ENCODE measurements around the gene GUK1.

GUK1 gene

GRCh38 chr1:228165372-228166169, 25.5 kb downstream of the GUK1 start, which contains the start of gene IBA57:
Gene IBA57 (plus strand): TSS chr1:228165804. CDS start chr1:228165817, 13 bp downstream.
- TF ChIP-seq EP300 (IDR thresholded peaks at IDR 0.05; ENCODE audit: borderline replicate concordance) (no peak), MAX (IDR thresholded peaks at IDR 0.05) (peak; percentile 40), RAD21 (IDR thresholded peaks at IDR 0.05; ENCODE audit: low read depth) (peak; percentile 33; the same call in 1 of the 2 replicates), EGR1 (IDR thresholded peaks at IDR 0.05) (0 out of 2 replicates have a peak, but pooled peaks have one; percentile 60), CEBPB (IDR thresholded peaks at IDR 0.05) (no peak), NFIC (IDR thresholded peaks at IDR 0.05) (no peak), YY1 (IDR thresholded peaks at IDR 0.05; ENCODE audit: low read depth) (peak; percentile 93), FOXM1 (IDR thresholded peaks at IDR 0.05; ENCODE audit: borderline replicate concordance, low read depth) (no peak), TAF1 (IDR thresholded peaks at IDR 0.05; ENCODE audit: low read depth) (peak; percentile 42; the same call in 1 of the 2 replicates), CREB1 (IDR thresholded peaks at IDR 0.05; ENCODE audit: low read depth) (peak; percentile 91), TEAD4 (IDR thresholded peaks at IDR 0.05) (no peak), ZBTB7A (IDR thresholded peaks at IDR 0.05; ENCODE audit: low read depth) (no peak), TCF12 (IDR thresholded peaks at IDR 0.05; ENCODE audit: low read depth) (no peak)
- TF ChIP-seq, protein P1, sequence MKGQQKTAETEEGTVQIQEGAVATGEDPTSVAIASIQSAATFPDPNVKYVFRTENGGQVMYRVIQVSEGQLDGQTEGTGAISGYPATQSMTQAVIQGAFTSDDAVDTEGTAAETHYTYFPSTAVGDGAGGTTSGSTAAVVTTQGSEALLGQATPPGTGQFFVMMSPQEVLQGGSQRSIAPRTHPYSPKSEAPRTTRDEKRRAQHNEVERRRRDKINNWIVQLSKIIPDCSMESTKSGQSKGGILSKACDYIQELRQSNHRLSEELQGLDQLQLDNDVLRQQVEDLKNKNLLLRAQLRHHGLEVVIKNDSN (IDR thresholded peaks at IDR 0.05), result 0 out of 2 replicates have a peak, but pooled peaks have one; percentile 9
- TF ChIP-seq, protein P2, sequence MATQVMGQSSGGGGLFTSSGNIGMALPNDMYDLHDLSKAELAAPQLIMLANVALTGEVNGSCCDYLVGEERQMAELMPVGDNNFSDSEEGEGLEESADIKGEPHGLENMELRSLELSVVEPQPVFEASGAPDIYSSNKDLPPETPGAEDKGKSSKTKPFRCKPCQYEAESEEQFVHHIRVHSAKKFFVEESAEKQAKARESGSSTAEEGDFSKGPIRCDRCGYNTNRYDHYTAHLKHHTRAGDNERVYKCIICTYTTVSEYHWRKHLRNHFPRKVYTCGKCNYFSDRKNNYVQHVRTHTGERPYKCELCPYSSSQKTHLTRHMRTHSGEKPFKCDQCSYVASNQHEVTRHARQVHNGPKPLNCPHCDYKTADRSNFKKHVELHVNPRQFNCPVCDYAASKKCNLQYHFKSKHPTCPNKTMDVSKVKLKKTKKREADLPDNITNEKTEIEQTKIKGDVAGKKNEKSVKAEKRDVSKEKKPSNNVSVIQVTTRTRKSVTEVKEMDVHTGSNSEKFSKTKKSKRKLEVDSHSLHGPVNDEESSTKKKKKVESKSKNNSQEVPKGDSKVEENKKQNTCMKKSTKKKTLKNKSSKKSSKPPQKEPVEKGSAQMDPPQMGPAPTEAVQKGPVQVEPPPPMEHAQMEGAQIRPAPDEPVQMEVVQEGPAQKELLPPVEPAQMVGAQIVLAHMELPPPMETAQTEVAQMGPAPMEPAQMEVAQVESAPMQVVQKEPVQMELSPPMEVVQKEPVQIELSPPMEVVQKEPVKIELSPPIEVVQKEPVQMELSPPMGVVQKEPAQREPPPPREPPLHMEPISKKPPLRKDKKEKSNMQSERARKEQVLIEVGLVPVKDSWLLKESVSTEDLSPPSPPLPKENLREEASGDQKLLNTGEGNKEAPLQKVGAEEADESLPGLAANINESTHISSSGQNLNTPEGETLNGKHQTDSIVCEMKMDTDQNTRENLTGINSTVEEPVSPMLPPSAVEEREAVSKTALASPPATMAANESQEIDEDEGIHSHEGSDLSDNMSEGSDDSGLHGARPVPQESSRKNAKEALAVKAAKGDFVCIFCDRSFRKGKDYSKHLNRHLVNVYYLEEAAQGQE (IDR thresholded peaks at IDR 0.05; ENCODE audit: low read depth), result no peak

- TF ChIP-seq FOXM1 (IDR thresholded peaks at IDR 0.05; ENCODE audit: borderline replicate concordance, low read depth) (no peak), ZBTB7A (IDR thresholded peaks at IDR 0.05; ENCODE audit: low read depth) (peak; percentile 61)
Observed at GRCh38 chr1:228166170-228166936, 26.3 kb downstream of the GUK1 start.

DNA sequence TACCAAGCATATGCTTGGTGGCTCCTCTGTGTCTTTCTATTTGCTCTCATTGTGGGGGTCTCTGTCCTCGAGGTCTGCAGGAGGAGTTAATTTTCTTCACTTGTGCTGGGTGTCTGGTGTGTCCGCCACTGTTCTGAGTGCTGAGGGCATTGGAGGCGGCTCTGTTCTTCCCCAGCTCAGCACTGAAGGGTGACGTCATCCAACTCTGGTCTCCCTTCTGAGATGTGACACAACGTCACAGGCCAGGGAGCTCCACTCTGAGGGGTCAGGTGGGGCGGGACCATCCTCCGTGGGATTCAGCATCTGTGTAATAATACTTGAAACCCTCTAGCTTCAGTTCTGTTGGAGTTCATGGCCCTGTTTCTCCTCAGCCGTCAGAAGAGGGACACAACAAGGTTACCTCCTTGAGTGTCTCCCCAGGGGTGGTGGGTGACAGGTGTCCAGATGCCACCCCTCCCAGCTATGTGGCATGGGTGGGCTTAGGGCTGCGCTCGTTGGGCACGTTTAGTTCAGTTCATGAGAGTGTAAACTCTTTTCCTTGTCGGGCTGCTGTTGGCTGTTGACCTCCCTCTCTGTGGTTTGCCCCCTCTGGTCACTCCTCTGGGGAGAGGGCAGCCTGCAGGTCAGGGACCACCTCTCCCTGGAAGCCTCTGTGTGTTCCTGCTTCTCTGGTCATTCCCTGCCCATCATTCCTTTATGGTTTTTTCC, 28.6 kb downstream of the GUK1 start:
- TF ChIP-seq FOXM1 (IDR thresholded peaks at IDR 0.05; ENCODE audit: borderline replicate concordance, low read depth) (no peak), EGR1 (IDR thresholded peaks at IDR 0.05) (no peak), NFIC (IDR thresholded peaks at IDR 0.05) (no peak), MAX (IDR thresholded peaks at IDR 0.05) (no peak)
- TF ChIP-seq, protein P1 (IDR thresholded peaks at IDR 0.05), result no peak

DNA sequence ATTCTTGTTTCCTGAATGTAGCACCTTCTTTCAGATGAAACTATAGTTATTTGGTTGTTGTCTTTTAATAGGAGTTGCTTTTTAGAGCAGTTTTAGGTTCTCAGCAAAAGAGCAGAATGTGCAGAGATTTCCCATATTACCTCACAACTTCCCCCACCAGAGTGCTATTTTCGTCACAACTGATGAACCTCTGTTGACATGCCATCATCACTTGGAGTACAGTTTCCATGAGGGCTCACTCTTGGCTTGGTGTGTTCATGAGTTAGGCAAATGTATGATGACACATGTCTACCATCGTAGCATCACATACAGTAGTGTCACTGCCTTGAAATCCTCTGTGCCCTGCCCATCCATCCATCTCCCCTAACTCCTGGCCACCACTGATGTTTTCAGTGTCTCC, 29.3 kb downstream of the GUK1 start:
- TF ChIP-seq YY1 (IDR thresholded peaks at IDR 0.05; ENCODE audit: low read depth) (no peak), MAX (IDR thresholded peaks at IDR 0.05) (no peak), TEAD4 (IDR thresholded peaks at IDR 0.05) (no peak), ZBTB7A (IDR thresholded peaks at IDR 0.05; ENCODE audit: low read depth) (no peak), TAF1 (IDR thresholded peaks at IDR 0.05; ENCODE audit: low read depth) (no peak), FOXM1 (IDR thresholded peaks at IDR 0.05; ENCODE audit: borderline replicate concordance, low read depth) (no peak)
- TF ChIP-seq, protein P2 (IDR thresholded peaks at IDR 0.05; ENCODE audit: low read depth), result no peak

GRCh38 chr1:228170666-228171065, 30.6 kb downstream of the GUK1 start:
- TF ChIP-seq, protein P2 (IDR thresholded peaks at IDR 0.05; ENCODE audit: low read depth), result no peak
- TF ChIP-seq RAD21 (IDR thresholded peaks at IDR 0.05; ENCODE audit: low read depth) (no peak), MAX (IDR thresholded peaks at IDR 0.05) (no peak), ZBTB7A (IDR thresholded peaks at IDR 0.05; ENCODE audit: low read depth) (no peak), CREB1 (IDR thresholded peaks at IDR 0.05; ENCODE audit: low read depth) (no peak), EP300 (IDR thresholded peaks at IDR 0.05; ENCODE audit: borderline replicate concordance) (no peak), CEBPB (IDR thresholded peaks at IDR 0.05) (no peak), TEAD4 (IDR thresholded peaks at IDR 0.05) (no peak), TAF1 (IDR thresholded peaks at IDR 0.05; ENCODE audit: low read depth) (no peak), TCF12 (IDR thresholded peaks at IDR 0.05; ENCODE audit: low read depth) (no peak), YY1 (IDR thresholded peaks at IDR 0.05; ENCODE audit: low read depth) (no peak), FOXM1 (IDR thresholded peaks at IDR 0.05; ENCODE audit: borderline replicate concordance, low read depth) (no peak), NFIC (IDR thresholded peaks at IDR 0.05) (no peak)
- TF ChIP-seq, protein P1 (IDR thresholded peaks at IDR 0.05), result no peak
